Stimulated activated CD4-positive, alpha-beta T cell treated with anti-CD3 and anti-CD28 coated beads, Interleukin-1b, Interleukin-23, amount 100 ng/mL, for 48 hours (primary cell): ENCODE measurements around the gene PAK1IP1.
A peak's percentile ranks its signal among the peaks of the same experiment; 100 is the strongest.
"Not testable (repeated sequence)": the region's sequence is repeated elsewhere in the genome, so short reads cannot be mapped to it uniquely, and the experiment has no call there.

Source experiments
- DNase-seq: peaks from one replicate; pipeline ENCODE4 v3.0.0-alpha.2; 2020

Gene PAK1IP1

DNA sequence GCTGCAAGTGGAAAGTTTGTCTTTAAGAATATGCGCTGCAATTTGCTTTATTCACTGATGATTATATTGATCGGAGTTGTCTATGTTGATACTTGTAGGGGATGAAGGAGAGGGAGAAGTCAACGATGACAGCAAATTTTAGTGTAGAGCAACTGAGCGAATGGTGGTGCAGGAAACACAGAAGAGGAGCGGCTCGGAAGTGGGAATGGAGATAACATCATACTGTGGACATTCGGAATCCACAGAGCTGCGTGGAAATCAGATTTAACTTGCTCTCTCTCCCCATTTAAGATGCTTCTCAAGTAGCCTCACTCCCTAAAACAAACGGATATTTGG, 52.1 kb downstream of the PAK1IP1 start:
- DNase-seq, result no peak

DNA sequence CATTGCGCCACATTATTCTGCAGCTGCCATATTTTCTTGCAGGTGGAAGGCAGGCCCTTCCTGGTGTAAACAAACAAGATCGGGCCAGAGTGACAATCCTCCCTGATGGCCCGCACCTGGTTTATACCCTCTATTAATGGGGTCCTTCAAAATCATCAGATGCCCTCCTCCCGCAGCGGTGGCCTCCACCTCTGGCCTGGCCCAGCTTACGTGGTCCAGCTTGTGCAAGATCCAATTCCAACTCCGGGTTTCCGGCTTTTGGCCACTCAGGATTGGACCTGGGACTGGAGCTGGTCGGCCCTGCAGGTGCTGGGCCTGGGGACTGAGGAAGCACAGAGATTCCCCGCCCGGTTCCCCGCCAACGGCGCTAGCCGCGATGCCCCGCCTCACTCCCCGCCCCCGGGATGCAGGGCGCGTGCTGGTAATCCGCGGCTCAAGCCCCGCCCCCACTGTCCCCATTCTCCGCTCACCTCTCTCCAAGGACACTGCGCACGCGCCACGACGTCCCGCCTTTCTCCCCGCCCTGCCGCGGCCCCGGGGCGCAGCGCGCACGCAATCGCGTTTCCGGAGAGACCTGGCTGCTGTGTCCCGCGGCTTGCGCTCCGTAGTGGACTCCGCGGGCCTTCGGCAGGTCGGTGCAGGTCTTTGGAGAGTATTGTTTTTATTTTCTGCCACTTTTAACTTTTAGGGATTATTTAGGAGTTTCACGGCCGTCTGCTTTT, 52.6 kb downstream of the PAK1IP1 start, which contains the start of gene TMEM14B:
TSS of gene TMEM14B (plus strand) at position 555 of the 722 bp plus-strand sequence. CDS start 1,441 bp downstream, outside the sequence.
- DNase-seq, result peak; percentile 99

DNA sequence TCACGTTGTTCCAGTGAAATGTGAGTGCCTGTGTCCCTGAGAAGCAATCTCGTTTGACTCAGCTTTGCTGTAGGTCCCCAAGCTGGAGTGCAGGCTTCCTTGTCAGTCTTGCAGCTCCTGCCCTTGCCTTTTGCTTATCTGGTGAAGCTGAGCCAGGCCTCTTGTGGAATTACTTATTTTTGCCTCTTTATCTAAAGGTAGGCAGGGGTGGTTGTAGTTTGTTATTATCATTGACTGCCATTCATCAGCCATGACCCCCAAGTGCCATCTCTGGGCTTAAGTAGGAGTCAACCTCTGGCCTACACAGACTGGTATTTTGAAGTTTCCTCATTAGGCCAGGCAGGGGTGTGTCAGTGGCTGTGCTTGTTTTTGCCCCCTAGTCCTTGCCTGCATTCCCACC, 55.0 kb downstream of the PAK1IP1 start:
- no peak for DNase-seq

DNA sequence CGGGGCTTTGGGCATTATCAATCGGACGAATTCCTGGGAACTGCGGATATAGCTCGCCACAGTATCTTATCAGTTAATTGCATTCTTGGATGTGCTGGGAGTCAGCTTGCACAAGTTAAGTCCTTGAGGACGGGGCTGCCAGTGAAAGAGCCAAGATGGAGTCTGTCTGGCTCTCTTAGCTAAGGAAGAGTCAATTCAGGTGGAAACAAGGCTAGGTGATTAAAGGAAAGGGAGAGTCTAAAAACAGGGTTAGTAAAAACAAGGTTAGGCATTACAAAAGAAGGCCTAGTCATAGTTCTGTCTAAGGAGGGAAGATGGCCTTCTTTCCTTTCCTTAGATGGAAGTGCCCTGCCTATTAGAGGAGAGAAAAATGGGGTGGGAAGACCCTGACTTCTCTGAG, 55.8 kb downstream of the PAK1IP1 start:
- not testable (repeated sequence) for DNase-seq

DNA sequence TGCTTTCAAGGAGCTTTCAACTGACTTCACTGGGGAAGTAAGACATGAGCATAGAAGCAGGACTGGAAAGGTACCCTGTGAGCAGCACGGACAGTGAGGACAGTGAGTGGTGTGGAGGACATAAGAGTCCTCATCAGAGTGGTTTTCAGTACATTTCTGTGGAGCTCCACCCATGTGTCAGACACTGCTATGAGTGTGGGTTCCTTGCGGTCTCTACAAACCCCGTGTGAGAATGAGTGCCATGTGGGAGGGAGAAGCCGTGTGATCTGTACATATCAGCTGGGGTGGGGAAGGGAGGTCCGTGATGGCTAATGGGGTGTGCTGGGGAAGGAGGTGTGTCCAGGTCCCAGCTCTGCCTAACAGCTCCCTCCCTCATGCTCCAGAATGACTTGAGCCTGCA, 57.0 kb downstream of the PAK1IP1 start:
- DNase-seq, result not testable (repeated sequence)

DNA sequence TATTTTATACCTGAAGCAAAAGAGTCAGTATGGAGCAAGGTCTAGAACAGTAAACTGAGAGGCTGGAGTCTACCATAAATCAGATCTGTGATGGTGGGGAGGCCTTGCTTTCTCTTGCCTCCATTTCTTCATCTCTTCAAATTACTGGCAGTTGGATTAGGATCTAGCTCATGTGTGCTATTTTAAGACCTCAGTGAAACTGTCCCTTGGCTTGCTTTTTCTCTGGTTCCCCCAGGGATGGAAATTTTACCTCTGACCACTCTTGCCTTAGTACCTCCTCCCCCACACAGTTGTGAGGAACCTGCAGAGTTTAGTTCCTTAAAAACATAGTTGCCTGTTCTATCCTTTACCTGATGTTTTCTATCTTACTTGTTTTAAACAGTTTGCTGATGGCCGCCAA, 61.3 kb downstream of the PAK1IP1 start:
- DNase-seq, result no peak
